ENCODE measurements around the gene KIAA1671. TPM values are rescaled to one million over a fixed set of nuclear protein-coding genes. Genes with fewer than 3 reads are reported as not detected.

KIAA1671 gene
- polyA plus RNA-seq, 4 donors, result 7.0 to 24.3 (median 14.7) TPM

- FAIRE-seq, result no peak
- DNase-seq, result peak in 1 of 2 donors; percentile 52
- no peaks in the 10 kb centered on the region for H3K27me3 ChIP-seq (ENCODE audit: control insufficient read depth in 3 of 3, insufficient read depth in 3 of 3, low read length in 3 of 3)
- H3K27ac ChIP-seq (ENCODE audit: low read depth in 1 of 3, low read length in 2 of 3), result peak overlapping the region; percentile 53 to 89 (median 66)
- 86 to 87% (median 86%) methylated on average over 38 to 45 of the region's 45 CpGs for WGBS, 3 donors
- no peak overlapping the region for H3K4me3 ChIP-seq (ENCODE audit: low read depth in 1 of 3, low read length in 3 of 3)
- no peaks in the 10 kb centered on the region for H3K9me3 ChIP-seq (ENCODE audit: control insufficient read depth in 2 of 2, insufficient read depth in 1 of 2, low read depth in 1 of 2, low read length in 1 of 2)
- peaks cover 0 to 55% (median 0%) of the 10 kb centered on the region in 3 donors for H3K36me3 ChIP-seq (ENCODE audit: control insufficient read depth in 3 of 3, insufficient read depth in 2 of 3, low read depth in 1 of 3, low read length in 3 of 3)
- peaks cover 0 to 31% (median 0%) of the 10 kb centered on the region in 3 donors for H3K4me1 ChIP-seq (ENCODE audit: control insufficient read depth in 3 of 3, insufficient read depth in 2 of 3, low read depth in 1 of 3, low read length in 2 of 3)
Observed at GRCh38 chr22:25027959-25028840, 75.7 kb downstream of the KIAA1671 start.

GRCh38 chr22:25028841-25029141, 76.3 kb downstream of the KIAA1671 start:
- FAIRE-seq, result no peak
- H3K36me3 ChIP-seq (ENCODE audit: control insufficient read depth in 3 of 3, insufficient read depth in 2 of 3, low read depth in 1 of 3, low read length in 3 of 3), result peaks cover 0 to 55% (median 0%) of the 10 kb centered on the region in 3 donors
- H3K27ac ChIP-seq (ENCODE audit: low read depth in 1 of 3, low read length in 2 of 3), result no peak overlapping the region
- no peak for DNase-seq
- peaks cover 0 to 31% (median 0%) of the 10 kb centered on the region in 3 donors for H3K4me1 ChIP-seq (ENCODE audit: control insufficient read depth in 3 of 3, insufficient read depth in 2 of 3, low read depth in 1 of 3, low read length in 2 of 3)
- WGBS, 3 donors, result 86 to 93% (median 91%) methylated on average over 9 of the region's 9 CpGs
- H3K9me3 ChIP-seq (ENCODE audit: control insufficient read depth in 2 of 2, insufficient read depth in 1 of 2, low read depth in 1 of 2, low read length in 1 of 2), result no peaks in the 10 kb centered on the region
- no peaks in the 10 kb centered on the region for H3K27me3 ChIP-seq (ENCODE audit: control insufficient read depth in 3 of 3, insufficient read depth in 3 of 3, low read length in 3 of 3)
- H3K4me3 ChIP-seq (ENCODE audit: low read depth in 1 of 3, low read length in 3 of 3), result no peak overlapping the region

- H3K9me3 ChIP-seq (ENCODE audit: control insufficient read depth in 2 of 2, insufficient read depth in 1 of 2, low read depth in 1 of 2, low read length in 1 of 2), result no peaks in the 10 kb centered on the region
- no peak overlapping the region for H3K27ac ChIP-seq (ENCODE audit: low read depth in 1 of 3, low read length in 2 of 3)
- H3K36me3 ChIP-seq (ENCODE audit: control insufficient read depth in 3 of 3, insufficient read depth in 2 of 3, low read depth in 1 of 3, low read length in 3 of 3), result peaks cover 0 to 59% (median 0%) of the 10 kb centered on the region in 3 donors
- H3K4me3 ChIP-seq (ENCODE audit: low read depth in 1 of 3, low read length in 3 of 3), result no peak overlapping the region
- WGBS, 3 donors, result 92 to 96% (median 96%) methylated on average over 18 of the region's 18 CpGs
- no peak for FAIRE-seq
- H3K27me3 ChIP-seq (ENCODE audit: control insufficient read depth in 3 of 3, insufficient read depth in 3 of 3, low read length in 3 of 3), result no peaks in the 10 kb centered on the region
- DNase-seq, result no peak
- H3K4me1 ChIP-seq (ENCODE audit: control insufficient read depth in 3 of 3, insufficient read depth in 2 of 3, low read depth in 1 of 3, low read length in 2 of 3), result peaks cover 0 to 31% (median 0%) of the 10 kb centered on the region in 3 donors
Observed at GRCh38 chr22:25029181-25029580, 76.7 kb downstream of the KIAA1671 start.

- DNase-seq, result no peak
- H3K4me3 ChIP-seq (ENCODE audit: low read depth in 1 of 3, low read length in 3 of 3), result no peak overlapping the region
- H3K36me3 ChIP-seq (ENCODE audit: control insufficient read depth in 3 of 3, insufficient read depth in 2 of 3, low read depth in 1 of 3, low read length in 3 of 3), result peaks cover 0 to 60% (median 0%) of the 10 kb centered on the region in 3 donors
- no peak overlapping the region for H3K27ac ChIP-seq (ENCODE audit: low read depth in 1 of 3, low read length in 2 of 3)
- peaks cover 0 to 27% (median 0%) of the 10 kb centered on the region in 3 donors for H3K4me1 ChIP-seq (ENCODE audit: control insufficient read depth in 3 of 3, insufficient read depth in 2 of 3, low read depth in 1 of 3, low read length in 2 of 3)
- no peak for FAIRE-seq
- 76 to 82% (median 79%) methylated on average over 7 of the region's 7 CpGs for WGBS, 3 donors
- no peaks in the 10 kb centered on the region for H3K9me3 ChIP-seq (ENCODE audit: control insufficient read depth in 2 of 2, insufficient read depth in 1 of 2, low read depth in 1 of 2, low read length in 1 of 2)
- no peaks in the 10 kb centered on the region for H3K27me3 ChIP-seq (ENCODE audit: control insufficient read depth in 3 of 3, insufficient read depth in 3 of 3, low read length in 3 of 3)
Observed at GRCh38 chr22:25030636-25031035, 78.1 kb downstream of the KIAA1671 start.

GRCh38 chr22:25032066-25032465, 79.5 kb downstream of the KIAA1671 start:
- H3K4me3 ChIP-seq (ENCODE audit: low read depth in 1 of 3, low read length in 3 of 3), result no peak overlapping the region
- peaks cover 0 to 12% (median 0%) of the 10 kb centered on the region in 3 donors for H3K4me1 ChIP-seq (ENCODE audit: control insufficient read depth in 3 of 3, insufficient read depth in 2 of 3, low read depth in 1 of 3, low read length in 2 of 3)
- no peaks in the 10 kb centered on the region for H3K27me3 ChIP-seq (ENCODE audit: control insufficient read depth in 3 of 3, insufficient read depth in 3 of 3, low read length in 3 of 3)
- peaks cover 0 to 54% (median 0%) of the 10 kb centered on the region in 3 donors for H3K36me3 ChIP-seq (ENCODE audit: control insufficient read depth in 3 of 3, insufficient read depth in 2 of 3, low read depth in 1 of 3, low read length in 3 of 3)
- FAIRE-seq (no peak), DNase-seq (no peak)
- no peaks in the 10 kb centered on the region for H3K9me3 ChIP-seq (ENCODE audit: control insufficient read depth in 2 of 2, insufficient read depth in 1 of 2, low read depth in 1 of 2, low read length in 1 of 2)
- H3K27ac ChIP-seq (ENCODE audit: low read depth in 1 of 3, low read length in 2 of 3), result no peak overlapping the region
- 22 to 39% (median 30%) methylated on average over 2 of the region's 2 CpGs for WGBS, 3 donors

GRCh38 chr22:25035715-25036114, 83.2 kb downstream of the KIAA1671 start:
- H3K27me3 ChIP-seq (ENCODE audit: control insufficient read depth in 3 of 3, insufficient read depth in 3 of 3, low read length in 3 of 3), result no peaks in the 10 kb centered on the region
- no peak overlapping the region for H3K27ac ChIP-seq (ENCODE audit: low read depth in 1 of 3, low read length in 2 of 3)
- H3K4me3 ChIP-seq (ENCODE audit: low read depth in 1 of 3, low read length in 3 of 3), result no peak overlapping the region
- FAIRE-seq (no peak), DNase-seq (no peak)
- peaks cover 2 to 56% (median 5%) of the 10 kb centered on the region in 3 donors for H3K36me3 ChIP-seq (ENCODE audit: control insufficient read depth in 3 of 3, insufficient read depth in 2 of 3, low read depth in 1 of 3, low read length in 3 of 3)
- WGBS, 3 donors, result 95 to 100% (median 97%) methylated on average over 2 of the region's 2 CpGs
- no peaks in the 10 kb centered on the region for H3K9me3 ChIP-seq (ENCODE audit: control insufficient read depth in 2 of 2, insufficient read depth in 1 of 2, low read depth in 1 of 2, low read length in 1 of 2)
- H3K4me1 ChIP-seq (ENCODE audit: control insufficient read depth in 3 of 3, insufficient read depth in 2 of 3, low read depth in 1 of 3, low read length in 2 of 3), result no peaks in the 10 kb centered on the region

GRCh38 chr22:25038239-25038638, 85.7 kb downstream of the KIAA1671 start:
- no peak for DNase-seq
- 86 to 90% (median 86%) methylated on average over 8 of the region's 8 CpGs for WGBS, 3 donors
- FAIRE-seq, result no peak
- peaks cover 2 to 58% (median 5%) of the 10 kb centered on the region in 3 donors for H3K36me3 ChIP-seq (ENCODE audit: control insufficient read depth in 3 of 3, insufficient read depth in 2 of 3, low read depth in 1 of 3, low read length in 3 of 3)
- H3K27ac ChIP-seq (ENCODE audit: low read depth in 1 of 3, low read length in 2 of 3), result no peak overlapping the region
- no peak overlapping the region for H3K4me3 ChIP-seq (ENCODE audit: low read depth in 1 of 3, low read length in 3 of 3)
- H3K4me1 ChIP-seq (ENCODE audit: control insufficient read depth in 3 of 3, insufficient read depth in 2 of 3, low read depth in 1 of 3, low read length in 2 of 3), result no peaks in the 10 kb centered on the region
- H3K9me3 ChIP-seq (ENCODE audit: control insufficient read depth in 2 of 2, insufficient read depth in 1 of 2, low read depth in 1 of 2, low read length in 1 of 2), result no peaks in the 10 kb centered on the region
- H3K27me3 ChIP-seq (ENCODE audit: control insufficient read depth in 3 of 3, insufficient read depth in 3 of 3, low read length in 3 of 3), result no peaks in the 10 kb centered on the region

GRCh38 chr22:25038771-25039170, 86.3 kb downstream of the KIAA1671 start:
- no peak for FAIRE-seq
- Histone ChIP-seq H3K4me1 (ENCODE audit: control insufficient read depth in 3 of 3, insufficient read depth in 2 of 3, low read depth in 1 of 3, low read length in 2 of 3) (no peaks in the 10 kb centered on the region), H3K36me3 (ENCODE audit: control insufficient read depth in 3 of 3, insufficient read depth in 2 of 3, low read depth in 1 of 3, low read length in 3 of 3) (peaks cover 2 to 62% (median 5%) of the 10 kb centered on the region in 3 donors), H3K4me3 (ENCODE audit: low read depth in 1 of 3, low read length in 3 of 3) (no peak overlapping the region), H3K27me3 (ENCODE audit: control insufficient read depth in 3 of 3, insufficient read depth in 3 of 3, low read length in 3 of 3) (no peaks in the 10 kb centered on the region), H3K9me3 (ENCODE audit: control insufficient read depth in 2 of 2, insufficient read depth in 1 of 2, low read depth in 1 of 2, low read length in 1 of 2) (no peaks in the 10 kb centered on the region), H3K27ac (ENCODE audit: low read depth in 1 of 3, low read length in 2 of 3) (no peak overlapping the region)
- DNase-seq, result no peak
- 88 to 93% (median 93%) methylated on average over 15 of the region's 15 CpGs for WGBS, 3 donors

Measured in small intestine (tissue), 7 donors.